GM21786 (cell line): ENCODE measurements around the gene NATD1.
"Not testable (repeated sequence)": the region's sequence is repeated elsewhere in the genome, so short reads cannot be mapped to it uniquely, and the experiment has no call there.

Experiments used
- ATAC-seq: cut with Tn5 transposase; IDR thresholded peaks from one replicate; pipeline ENCODE4 v1.9.1; 2021; ENCODE audit not compliant: unreplicated experiment

The NATD1 gene

DNA sequence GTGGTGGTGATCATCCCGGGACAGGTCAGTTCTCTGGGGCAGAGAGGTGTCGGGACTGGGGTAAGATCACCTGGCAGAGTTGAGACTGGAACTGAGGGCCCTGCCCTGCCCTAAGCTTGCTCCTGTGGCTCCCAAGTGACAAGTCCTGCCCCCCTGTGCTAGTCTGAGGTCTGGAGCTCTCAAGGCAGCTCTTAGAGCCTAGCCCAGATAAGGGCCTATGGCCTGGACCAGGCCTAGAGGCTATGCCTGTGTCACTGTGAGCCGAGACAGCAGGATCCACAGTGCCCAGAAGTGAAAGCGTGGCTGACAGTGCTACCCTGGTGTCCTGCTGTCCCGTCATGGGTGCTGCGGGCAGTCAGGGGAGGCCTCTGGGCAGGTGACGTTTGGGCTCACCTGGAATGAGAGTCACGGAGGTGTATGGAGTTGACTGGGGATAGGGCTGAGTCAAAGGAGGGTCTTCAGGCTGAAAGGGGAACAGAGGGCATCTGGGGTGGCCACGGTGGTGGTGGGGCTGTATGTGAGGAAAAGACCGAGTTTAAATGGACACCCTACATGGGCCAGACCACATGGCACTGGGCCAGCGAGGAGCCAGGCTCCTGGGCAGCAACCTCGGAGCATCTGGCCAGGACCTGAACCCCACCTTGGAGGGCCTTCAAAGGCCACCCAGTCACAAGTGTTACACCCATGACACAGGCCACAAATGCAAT lies 5.5 kb downstream of the NATD1 start:
- ATAC-seq: no peak

- ATAC-seq: no peak
Observed at GRCh38 chr17:21246698-21247097, 6.5 kb downstream of the NATD1 start.

- ATAC-seq: no peak
Observed at GRCh38 chr17:21245639-21246084, 7.5 kb downstream of the NATD1 start.

- no peak for ATAC-seq
Observed at GRCh38 chr17:21243516-21244303, 9.5 kb downstream of the NATD1 start.

DNA sequence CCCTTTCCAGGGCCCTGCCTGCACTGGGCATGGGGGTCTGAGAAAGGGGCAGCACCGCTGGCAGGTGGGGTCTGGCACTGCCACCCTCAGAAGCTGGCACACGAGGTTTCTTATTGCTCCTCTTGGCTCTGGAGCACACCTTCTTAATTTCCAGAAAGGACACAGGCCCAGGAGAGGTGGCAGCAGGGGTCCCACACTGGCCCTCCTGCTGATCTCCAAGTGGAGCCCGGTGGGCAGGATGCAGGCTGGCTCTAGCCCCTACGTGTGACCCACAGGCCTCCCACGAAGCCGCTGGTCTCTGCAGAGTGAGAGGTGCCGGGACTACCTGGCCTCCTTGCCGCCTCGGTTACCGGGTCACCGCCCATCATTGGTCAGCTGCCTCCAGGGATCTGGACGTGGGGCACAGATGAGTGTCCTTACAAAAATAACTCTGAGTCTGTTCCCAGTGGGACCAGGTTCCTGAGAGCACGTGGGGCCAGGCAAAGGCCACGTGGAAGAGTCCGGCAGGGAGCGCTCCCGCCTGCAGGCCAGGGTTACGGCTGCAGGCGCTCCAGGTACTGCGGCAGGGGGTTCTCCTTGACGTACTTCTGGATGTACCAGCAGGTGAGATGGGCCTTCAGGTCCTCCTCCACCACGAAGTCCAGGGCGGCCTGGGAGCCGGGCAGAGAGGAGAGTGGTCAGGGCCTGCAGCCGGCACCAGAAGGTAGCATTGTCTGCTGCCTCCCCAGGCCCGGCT lies 10.3 kb downstream of the NATD1 start:
- no peak for ATAC-seq

- no peak for ATAC-seq
Observed at GRCh38 chr17:21242026-21242697, 11.0 kb downstream of the NATD1 start.

DNA sequence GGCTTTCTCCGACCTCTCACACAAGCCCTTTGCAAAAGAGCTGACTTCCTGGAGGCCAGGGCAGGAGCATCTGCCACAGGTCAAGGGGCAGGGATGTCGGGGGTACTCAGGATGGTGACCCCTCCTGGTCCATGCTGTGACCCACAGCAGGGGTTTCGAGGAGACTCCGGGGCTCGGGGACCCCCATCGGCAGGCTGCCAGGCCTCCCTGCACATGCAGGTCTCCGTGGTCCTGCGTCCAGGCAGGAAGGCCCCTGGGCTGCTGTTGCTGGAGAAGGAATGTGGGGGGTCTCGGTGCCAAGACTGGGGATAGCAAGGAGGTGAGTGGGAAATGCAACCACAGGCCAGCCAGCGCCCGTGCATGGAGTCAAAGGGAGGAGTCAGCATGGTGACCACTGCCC lies 11.6 kb downstream of the NATD1 start:
- ATAC-seq: no peak

GRCh38 chr17:21240369-21241055 lies 12.7 kb downstream of the NATD1 start:
- no peak for ATAC-seq

DNA sequence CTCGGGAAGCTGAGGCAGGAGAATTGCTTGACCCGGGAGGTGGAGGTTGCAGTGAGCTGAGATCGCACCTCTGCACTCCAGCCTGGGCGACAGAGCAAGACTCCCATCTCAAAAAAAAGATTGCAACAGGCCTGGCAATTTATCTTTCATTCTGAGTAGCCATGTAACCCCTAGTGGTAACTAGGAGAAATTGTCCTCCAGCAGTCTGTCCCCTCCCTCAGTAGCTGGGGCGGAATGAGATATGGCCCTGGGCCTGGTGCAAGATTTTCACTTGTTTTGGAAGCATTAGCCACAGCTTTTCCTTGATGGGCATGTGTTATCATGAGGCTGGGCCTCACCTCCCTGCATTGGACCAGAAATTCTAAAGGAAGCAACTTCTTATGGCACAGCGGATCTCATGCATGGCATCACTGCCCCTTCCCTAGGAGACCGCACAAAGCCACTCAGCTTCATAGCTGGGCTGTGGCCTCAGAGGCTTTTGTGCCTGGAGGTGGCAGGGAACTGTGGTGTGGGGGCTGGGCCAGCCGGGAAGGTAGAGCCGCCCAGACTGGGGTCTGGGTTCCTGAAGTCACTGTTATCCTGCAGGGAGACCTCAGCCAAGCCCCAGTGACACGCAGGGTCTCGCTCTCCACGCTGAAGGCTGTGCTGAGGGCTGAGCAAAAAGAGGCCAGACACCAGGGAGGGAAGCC lies 13.4 kb downstream of the NATD1 start:
- no peak for ATAC-seq

DNA sequence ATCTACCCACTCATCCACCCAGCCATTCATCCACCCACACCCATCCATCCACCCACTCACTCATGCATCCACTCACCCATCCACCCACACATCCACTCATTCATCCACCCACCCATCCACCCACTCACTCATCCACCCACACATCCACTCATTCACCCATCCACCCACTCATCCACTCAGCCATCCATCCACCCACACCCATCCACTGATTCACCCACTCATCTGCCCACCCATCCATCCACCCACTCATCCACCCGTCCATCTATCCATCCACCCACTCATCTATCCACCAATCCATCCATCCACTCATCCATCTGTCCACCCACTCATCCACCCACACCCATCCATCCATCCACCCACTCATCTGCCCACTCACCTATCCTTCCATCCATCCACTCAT lies 17.3 kb downstream of the NATD1 start:
- no peak for ATAC-seq

DNA sequence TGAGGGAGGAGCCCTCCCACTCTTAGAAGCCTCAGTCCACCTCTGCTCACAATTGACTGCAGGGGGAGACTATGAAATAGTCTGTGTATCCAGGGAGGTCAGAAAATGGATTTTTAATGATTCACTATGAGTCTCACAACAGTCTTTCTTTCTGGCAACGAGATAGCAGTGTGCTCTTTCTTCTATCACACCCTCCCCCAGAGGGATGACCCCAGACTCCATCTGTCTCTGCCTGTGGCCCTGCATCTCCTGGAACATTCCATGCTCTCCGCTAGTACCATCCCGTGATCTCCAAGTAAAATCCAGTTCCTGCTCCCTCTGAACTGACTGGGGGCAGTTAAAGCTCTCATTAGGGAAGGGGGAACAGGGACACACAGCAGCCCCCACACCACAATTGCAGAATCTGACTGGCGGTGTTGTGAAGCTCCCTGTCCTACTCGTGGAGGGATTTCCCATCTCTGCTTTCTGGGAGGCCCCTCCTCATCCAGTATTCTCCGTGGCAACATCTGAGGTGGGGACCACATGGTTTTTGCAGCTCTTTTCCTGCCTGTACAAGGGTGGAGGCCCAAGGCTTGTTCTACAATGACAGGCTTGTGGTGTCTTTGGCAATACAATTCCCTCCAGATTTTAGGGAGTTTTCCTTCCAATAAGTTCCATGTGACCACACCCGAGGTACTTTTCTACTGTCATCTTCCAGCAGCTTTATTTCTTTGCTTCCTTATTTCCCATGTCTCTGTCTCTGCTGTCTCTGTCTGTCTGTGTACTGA lies 19.4 kb downstream of the NATD1 start:
- no peak for ATAC-seq

DNA sequence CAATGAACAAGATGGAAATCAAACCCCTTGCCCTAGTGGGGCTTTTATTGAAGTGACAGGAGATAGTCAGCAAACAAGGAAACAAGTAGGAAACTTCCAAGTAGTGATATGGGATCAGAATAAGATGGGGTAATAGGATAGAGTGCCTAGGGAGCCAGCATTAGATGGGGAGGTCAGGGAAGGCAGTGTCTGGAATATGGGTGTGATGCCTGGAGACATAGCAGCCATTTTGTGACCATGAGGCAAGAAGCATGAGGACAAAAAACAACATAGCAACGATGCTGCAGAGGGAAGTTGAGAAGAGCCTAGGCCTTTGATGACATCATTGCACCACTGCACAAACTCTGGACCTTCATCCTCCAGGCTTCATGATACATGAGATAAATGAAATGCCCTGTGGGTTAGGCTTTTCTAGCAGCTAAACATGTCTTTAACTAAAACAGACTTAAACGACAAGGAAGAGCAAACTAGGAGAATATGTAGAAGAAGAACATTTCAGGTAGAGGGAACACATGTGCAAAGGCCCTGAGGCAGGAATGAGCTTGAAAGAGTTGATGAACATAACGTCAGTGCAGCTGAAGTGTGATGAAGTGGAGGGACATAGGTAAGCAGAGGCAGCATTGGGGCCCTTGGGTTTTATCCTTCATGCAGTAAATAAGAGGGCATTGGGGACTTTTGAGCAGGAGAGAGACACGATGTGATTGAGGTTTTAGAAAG lies 21.0 kb downstream of the NATD1 start:
- ATAC-seq: no peak

GRCh38 chr17:21231533-21231932 lies 21.7 kb downstream of the NATD1 start:
- no peak for ATAC-seq

GRCh38 chr17:21228845-21229244 lies 24.4 kb downstream of the NATD1 start:
- no peak for ATAC-seq

GRCh38 chr17:21228111-21228510 lies 25.1 kb downstream of the NATD1 start:
- no peak for ATAC-seq

GRCh38 chr17:21227277-21227676 lies 25.9 kb downstream of the NATD1 start:
- ATAC-seq: not testable (repeated sequence)

GRCh38 chr17:21223086-21223485 lies 30.1 kb downstream of the NATD1 start:
- no peak for ATAC-seq

DNA sequence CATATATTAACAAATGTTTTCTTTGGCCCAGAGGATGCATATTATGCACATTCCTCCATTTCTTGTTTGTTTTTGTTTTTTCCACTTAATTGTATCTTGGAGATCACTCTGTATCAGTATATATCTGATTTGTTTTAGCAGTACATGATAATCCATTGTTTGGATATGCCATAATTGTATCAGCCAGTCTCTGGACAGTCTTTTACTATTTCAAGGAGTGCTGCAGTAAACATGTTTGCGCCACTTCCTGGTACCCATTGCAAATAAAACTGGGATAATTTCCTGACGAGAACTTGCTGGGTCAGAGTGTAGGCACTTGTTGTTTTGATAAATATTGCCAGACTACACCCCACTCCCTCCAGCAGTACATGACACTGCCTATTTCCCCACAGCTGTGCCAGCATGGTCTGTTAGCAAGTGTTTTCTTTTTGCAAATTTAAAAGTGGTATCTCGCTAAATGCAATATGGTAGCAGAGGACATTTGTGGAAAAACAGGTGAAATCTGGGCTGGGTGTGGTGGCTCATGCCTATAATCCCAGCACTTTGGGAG lies 34.3 kb downstream of the NATD1 start:
- ATAC-seq: no peak
